ENCODE results near the gene KIDINS220. TPM values are rescaled to one million over a fixed set of nuclear protein-coding genes. Genes with fewer than 3 reads are reported as not detected.

KIDINS220 gene
- total RNA-seq = 10 to 100 TPM; 22.7 to 24.4 TPM

DNA sequence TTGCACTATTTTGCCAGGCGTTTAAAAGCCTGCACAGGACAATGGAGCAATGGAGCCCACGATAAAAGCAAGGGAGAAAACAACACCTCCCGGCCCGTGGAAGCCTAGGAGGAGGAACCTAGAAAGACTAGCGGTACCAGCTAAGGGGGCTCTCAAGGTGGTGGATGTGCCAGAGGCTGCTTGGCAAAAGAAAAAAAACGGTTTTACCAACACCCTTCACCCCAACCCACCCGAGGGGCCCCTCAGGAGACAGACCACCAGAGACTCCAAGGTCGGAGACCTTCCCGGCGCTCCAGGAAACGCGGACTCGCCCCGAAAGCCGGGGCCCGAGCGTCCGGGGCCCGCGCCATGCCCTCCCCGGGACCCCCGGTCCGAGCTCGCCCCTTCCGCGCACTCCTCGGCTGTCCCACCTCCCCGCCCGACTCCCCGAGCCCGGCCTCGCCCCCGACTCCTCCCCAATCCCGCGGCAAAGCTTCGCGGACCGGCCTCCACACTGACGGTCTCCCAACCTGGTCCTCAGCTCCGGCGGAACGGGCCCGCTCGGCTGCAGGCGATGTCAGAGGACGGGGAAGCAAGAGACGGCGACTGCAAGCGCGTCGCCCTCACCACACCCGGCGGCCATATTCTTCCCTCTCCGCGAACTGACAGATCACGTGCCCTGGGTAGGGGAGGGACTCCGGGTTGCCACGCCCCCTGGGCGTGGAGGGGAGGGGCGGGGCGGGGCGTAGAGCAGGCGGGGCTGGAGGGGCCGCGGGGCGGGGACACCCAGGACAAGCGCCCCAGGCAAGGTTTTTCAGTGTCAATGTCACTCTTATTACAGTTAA is at the start of gene KIDINS220:
Gene KIDINS220 (minus strand): TSS at position 643 of the 824 bp plus-strand sequence. CDS start 10,520 bp downstream, outside the sequence.
- Mint-ChIP-seq H3K4me3 (peak within 1 kb of the TSS; percentile 99), H3K27me3 (no peaks in the 10 kb centered on the region), H3K9me3 (ENCODE audit: low read depth) (no peaks in the 10 kb centered on the region), H3K4me1 (peaks cover 39% of the 10 kb centered on the region), H3K27ac (peak within 1 kb of the TSS; percentile 98), H3K36me3 (ENCODE audit: low read depth) (peaks cover 3% of the 10 kb centered on the region)
- intact Hi-C loops (cut with DNase I, micrococcal nuclease) = loop anchor here in 1 of 2 experiments (1.0 to 10.0 kb wide), 7 partner anchors 33 to 1468 kb away; partner anchors contain the start of genes ADAM17, CPSF3, HPCAL1 and ITGB1BP1
- POLR2A ChIA-PET = no interaction called here
- ATAC-seq (peak; percentile 95), DNase-seq (peak; percentile 92)
- CTCF ChIA-PET = interaction anchor here (1.3 kb wide), 1 partner anchor 13 kb away, joined by 3 read pairs; no protein-coding TSS in a partner anchor

DNA sequence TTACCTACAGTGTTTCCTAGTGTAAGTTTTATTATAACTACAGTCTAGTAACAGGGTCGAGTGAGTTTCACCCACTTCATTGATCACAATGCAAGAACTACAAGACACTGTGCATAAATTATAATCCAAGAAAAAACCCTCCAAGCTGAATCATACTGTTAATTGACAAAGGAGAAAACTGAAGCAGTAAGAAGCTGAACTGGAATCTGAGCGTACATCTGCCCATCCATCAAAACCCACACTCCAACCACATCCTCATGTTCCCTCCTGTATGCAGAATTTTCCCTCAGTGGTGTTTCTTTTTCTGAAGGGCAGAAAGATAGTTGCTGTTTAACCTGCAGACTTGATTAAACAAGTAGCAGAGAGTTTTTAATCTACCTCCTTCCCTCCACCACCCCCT is 49.5 kb upstream of the KIDINS220 start:
- H3K36me3 Mint-ChIP-seq (ENCODE audit: low read depth) = no peaks in the 10 kb centered on the region
- no peaks in the 10 kb centered on the region for H3K4me1 Mint-ChIP-seq
- DNase-seq = no peak
- H3K9me3 Mint-ChIP-seq (ENCODE audit: low read depth) = no peaks in the 10 kb centered on the region
- H3K4me3 Mint-ChIP-seq = no peak overlapping the region
- ChIA-PET CTCF (interaction anchor here (0.6 kb wide), 1 partner anchor 9 kb away, joined by 3 read pairs; no protein-coding TSS in a partner anchor), POLR2A (no interaction called here)
- no peak for ATAC-seq
- H3K27ac Mint-ChIP-seq = no peak overlapping the region
- no peaks in the 10 kb centered on the region for H3K27me3 Mint-ChIP-seq
- intact Hi-C loops (cut with DNase I, micrococcal nuclease) = no loop called here

DNA sequence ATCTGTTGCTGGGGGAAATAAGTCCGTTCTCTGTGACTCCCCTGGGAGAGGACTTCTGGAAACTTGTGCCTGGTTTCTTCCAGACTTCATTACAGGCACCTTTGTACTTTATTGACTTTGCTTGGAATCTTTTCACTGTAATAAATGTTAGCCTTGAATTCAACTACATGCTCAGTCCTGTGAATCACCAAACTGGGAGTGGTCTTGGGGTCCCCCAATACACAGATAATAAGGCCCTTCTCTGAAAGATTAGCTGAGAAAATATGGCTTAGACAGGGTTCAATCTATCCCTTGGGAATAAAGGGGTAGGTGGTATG is 48.7 kb upstream of the KIDINS220 start:
- Mint-ChIP-seq H3K27ac (no peak overlapping the region), H3K9me3 (ENCODE audit: low read depth) (no peaks in the 10 kb centered on the region), H3K4me3 (no peak overlapping the region), H3K27me3 (no peaks in the 10 kb centered on the region), H3K4me1 (no peaks in the 10 kb centered on the region), H3K36me3 (ENCODE audit: low read depth) (no peaks in the 10 kb centered on the region)
- CTCF ChIA-PET = no interaction called here
- intact Hi-C loops (cut with DNase I, micrococcal nuclease) = no loop called here
- ATAC-seq (no peak), DNase-seq (no peak)
- POLR2A ChIA-PET = no interaction called here

DNA sequence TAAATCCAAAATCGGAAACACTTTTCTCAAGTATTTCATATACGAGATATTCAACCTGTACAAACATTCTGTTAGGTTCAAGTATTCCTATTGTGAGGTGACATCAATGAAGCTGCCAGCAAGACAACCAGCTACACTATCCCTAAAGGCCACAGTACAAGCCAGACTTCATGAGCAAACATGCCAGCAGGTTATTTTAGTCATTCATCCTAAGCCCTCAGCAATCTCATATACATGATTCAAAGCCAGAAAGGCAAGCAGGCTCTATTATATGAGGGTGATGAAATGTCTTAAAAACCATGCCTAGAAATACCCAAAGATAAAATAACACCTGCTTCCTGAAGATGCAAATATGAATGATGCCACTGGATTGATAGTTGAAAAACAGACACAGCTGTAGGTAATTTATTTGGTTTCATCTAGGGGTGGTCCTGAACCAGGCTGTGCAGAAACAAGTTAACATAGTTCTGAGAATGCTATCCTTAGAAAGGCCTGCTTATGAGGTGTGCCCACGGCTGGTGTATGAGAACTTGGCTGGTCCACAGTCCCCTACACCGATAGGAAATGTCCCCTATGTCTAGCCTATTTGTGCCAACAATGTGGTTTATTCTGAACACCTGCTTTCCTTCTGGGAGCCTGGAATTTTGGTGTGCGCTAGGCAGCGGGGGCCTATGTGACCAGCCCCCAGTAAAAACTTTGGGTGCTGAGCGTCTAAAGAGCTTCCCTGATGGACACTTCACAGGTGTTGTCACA is 48.2 kb upstream of the KIDINS220 start:
- CTCF ChIA-PET = no interaction called here
- POLR2A ChIA-PET = no interaction called here
- DNase-seq (no peak), ATAC-seq (peak; percentile 30)
- Mint-ChIP-seq H3K4me1 (no peaks in the 10 kb centered on the region), H3K36me3 (ENCODE audit: low read depth) (no peaks in the 10 kb centered on the region), H3K27me3 (no peaks in the 10 kb centered on the region), H3K27ac (no peak overlapping the region), H3K9me3 (ENCODE audit: low read depth) (no peaks in the 10 kb centered on the region), H3K4me3 (no peak overlapping the region)
- intact Hi-C loops (cut with DNase I, micrococcal nuclease) = no loop called here

DNA sequence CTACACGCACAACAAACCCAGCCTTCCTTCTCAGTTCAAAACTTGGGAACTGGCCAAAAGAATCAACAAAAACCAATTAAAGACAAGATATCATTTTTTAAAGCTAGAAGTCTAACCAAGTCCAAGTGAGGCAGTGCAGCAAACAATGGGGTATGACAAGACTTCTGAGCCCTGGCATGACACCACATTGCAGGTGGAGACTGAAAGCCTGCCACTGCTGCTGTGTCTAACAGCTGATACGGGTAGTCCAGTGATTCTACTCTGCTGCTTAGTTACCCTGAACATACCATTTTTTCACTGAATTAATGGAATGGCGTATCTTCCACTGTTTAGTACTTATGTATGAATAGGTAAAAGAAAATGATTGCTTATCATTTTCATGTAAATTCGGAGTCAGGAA is 47.4 kb upstream of the KIDINS220 start:
- intact Hi-C loops (cut with DNase I, micrococcal nuclease) = no loop called here
- DNase-seq (no peak), ATAC-seq (no peak)
- Mint-ChIP-seq H3K27me3 (no peaks in the 10 kb centered on the region), H3K4me3 (no peak overlapping the region), H3K36me3 (ENCODE audit: low read depth) (no peaks in the 10 kb centered on the region), H3K9me3 (ENCODE audit: low read depth) (no peaks in the 10 kb centered on the region), H3K27ac (no peak overlapping the region), H3K4me1 (no peaks in the 10 kb centered on the region)
- POLR2A ChIA-PET = no interaction called here
- CTCF ChIA-PET = no interaction called here

DNA sequence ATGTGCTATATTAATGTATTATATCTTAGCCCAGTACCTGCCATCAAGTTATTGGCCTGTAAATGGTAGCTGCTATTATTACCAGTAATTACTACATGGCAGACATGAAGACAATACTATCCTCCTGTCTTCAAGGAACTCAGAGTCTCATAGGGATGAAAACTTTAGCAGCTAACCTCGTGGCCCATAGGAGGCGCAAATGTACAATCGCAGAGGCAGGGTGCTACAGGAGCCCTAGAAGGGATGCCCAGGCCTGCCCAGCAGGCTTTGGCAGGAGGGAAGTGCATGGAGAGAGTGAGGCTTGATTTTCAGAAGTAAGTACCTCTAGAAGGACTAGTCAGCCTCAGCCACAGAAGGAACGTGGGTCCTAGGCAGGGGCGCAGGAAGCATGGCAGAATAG is 44.7 kb upstream of the KIDINS220 start:
- Mint-ChIP-seq H3K27ac (no peak overlapping the region), H3K27me3 (no peaks in the 10 kb centered on the region), H3K4me1 (no peaks in the 10 kb centered on the region), H3K36me3 (ENCODE audit: low read depth) (no peaks in the 10 kb centered on the region), H3K4me3 (no peak overlapping the region), H3K9me3 (ENCODE audit: low read depth) (no peaks in the 10 kb centered on the region)
- ChIA-PET POLR2A (no interaction called here), CTCF (no interaction called here)
- DNase-seq (peak; percentile 17), ATAC-seq (no peak)
- intact Hi-C loops (cut with DNase I, micrococcal nuclease) = no loop called here

DNA sequence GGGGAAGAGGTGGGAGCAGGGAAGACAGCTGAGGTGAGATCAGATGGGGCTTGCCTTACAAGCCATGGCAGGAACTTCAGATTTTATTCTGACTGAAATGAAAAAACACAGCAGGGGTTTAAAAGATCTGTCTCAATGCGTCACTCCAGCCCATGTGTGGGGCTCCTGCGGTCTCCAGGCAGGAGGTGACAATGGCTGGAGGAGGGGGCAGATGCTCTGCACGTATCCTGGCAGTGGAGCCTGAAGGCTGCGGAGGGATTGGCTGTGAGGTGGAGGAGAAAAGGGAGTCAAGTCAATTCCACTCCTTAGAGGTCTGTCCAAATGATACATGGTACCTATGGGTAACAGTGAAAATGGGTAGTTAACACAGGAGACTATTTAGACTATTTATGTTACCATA is 40.5 kb upstream of the KIDINS220 start:
- Mint-ChIP-seq H3K4me3 (no peak overlapping the region), H3K9me3 (ENCODE audit: low read depth) (no peaks in the 10 kb centered on the region), H3K4me1 (no peaks in the 10 kb centered on the region), H3K36me3 (ENCODE audit: low read depth) (no peaks in the 10 kb centered on the region), H3K27ac (no peak overlapping the region), H3K27me3 (peaks cover 3% of the 10 kb centered on the region)
- POLR2A ChIA-PET = no interaction called here
- DNase-seq = no peak
- no peak for ATAC-seq
- CTCF ChIA-PET = no interaction called here
- intact Hi-C loops (cut with DNase I, micrococcal nuclease) = no loop called here

DNA sequence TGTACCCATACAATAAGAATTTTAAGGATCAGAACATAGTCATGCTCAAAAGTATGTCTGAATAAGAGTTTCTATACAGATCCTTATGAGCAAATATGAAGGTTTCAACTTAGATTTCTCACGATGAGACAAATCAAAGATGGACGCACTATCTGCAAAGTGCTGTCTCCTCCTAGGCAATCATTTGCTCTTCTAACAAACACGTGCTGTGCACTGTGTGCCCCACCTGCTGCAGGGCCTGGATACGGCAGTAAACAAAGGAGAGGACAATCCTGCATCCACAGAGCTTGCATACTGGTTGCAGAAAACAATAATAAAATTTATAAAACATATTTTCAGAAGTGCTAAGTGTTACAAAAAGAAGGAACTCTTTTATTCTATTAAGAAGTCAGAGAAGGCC is 39.9 kb upstream of the KIDINS220 start:
- DNase-seq = no peak
- H3K27ac Mint-ChIP-seq = no peak overlapping the region

DNA sequence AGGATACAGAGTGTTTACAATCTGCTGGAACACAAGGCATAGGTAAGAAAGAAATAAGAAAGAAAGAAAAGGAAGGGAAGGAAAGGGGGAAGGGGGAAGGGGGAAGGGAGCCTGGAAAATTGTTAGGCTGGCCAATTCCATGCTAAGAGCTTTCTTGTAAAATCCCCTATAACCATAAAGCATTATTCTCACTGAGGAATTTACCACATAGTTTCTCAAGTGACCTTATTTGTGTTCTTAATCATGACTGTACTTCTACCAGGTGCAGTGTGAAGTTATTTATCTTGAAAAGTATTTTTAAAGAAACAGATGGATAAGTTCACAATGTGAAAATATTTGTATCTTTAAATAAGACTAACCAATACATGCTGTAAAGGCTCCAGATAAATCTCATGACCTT is 39.2 kb upstream of the KIDINS220 start:
- POLR2A ChIA-PET = no interaction called here
- no peaks in the 10 kb centered on the region for H3K9me3 Mint-ChIP-seq (ENCODE audit: low read depth)

More for the DNA sequence above, 39.9 kb upstream of the KIDINS220 start:
- Mint-ChIP-seq H3K4me1 (no peaks in the 10 kb centered on the region), H3K27me3 (peaks cover 4% of the 10 kb centered on the region), H3K9me3 (ENCODE audit: low read depth) (no peaks in the 10 kb centered on the region), H3K36me3 (ENCODE audit: low read depth) (no peaks in the 10 kb centered on the region), H3K4me3 (no peak overlapping the region)
- intact Hi-C loops (cut with DNase I, micrococcal nuclease) = no loop called here
- ChIA-PET POLR2A (no interaction called here), CTCF (no interaction called here)
- no peak for ATAC-seq

DNA sequence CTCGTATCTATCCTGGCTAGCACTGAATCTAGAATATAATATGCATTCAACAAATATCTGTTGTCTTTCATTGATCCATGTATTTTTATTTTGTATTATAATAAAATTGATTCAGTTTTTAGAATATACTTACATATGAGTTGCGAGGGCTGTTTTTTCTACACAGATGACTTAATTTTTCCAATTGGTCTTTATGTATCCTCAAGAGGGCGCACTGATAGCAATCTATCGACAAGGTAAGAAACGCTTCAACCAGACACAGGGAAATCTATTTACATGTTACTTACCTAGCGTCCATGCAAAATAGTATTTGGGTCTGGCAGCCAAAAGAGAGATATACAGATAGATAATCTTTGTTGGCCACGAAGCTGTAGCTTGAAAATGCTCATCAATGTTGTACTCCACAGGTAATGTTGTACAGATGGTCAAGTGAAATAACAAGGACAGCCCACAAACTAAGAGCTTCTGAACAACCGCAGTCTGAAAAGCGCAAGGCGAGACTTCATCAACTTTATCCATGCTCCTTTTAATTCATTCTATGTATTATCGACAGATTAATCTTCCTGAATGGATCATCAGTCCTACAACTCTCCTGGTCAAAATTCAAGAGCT is 35.5 kb upstream of the KIDINS220 start:
- Mint-ChIP-seq H3K36me3 (ENCODE audit: low read depth) (no peaks in the 10 kb centered on the region), H3K4me1 (no peaks in the 10 kb centered on the region), H3K4me3 (no peak overlapping the region), H3K27me3 (peaks cover 4% of the 10 kb centered on the region), H3K9me3 (ENCODE audit: low read depth) (no peaks in the 10 kb centered on the region), H3K27ac (no peak overlapping the region)
- ATAC-seq = peak; percentile 44
- ChIA-PET CTCF (interaction anchor here (0.6 to 1.6 kb wide), 6 partner anchors 11 to 317 kb away, joined by 3 to 6 read pairs (median 3); no protein-coding TSS in a partner anchor), POLR2A (no interaction called here)
- intact Hi-C loops (cut with DNase I, micrococcal nuclease) = loop anchor here (1.0 to 5.0 kb wide), 2 partner anchors 114 to 266 kb away; no protein-coding TSS in a partner anchor
- no peak for DNase-seq

More for the DNA sequence above, 39.2 kb upstream of the KIDINS220 start:
- Mint-ChIP-seq H3K4me3 (no peak overlapping the region), H3K36me3 (ENCODE audit: low read depth) (no peaks in the 10 kb centered on the region), H3K4me1 (no peaks in the 10 kb centered on the region), H3K27ac (no peak overlapping the region), H3K27me3 (peaks cover 4% of the 10 kb centered on the region)
- no peak for DNase-seq
- intact Hi-C loops (cut with DNase I, micrococcal nuclease) = no loop called here
- CTCF ChIA-PET = no interaction called here
- no peak for ATAC-seq

DNA sequence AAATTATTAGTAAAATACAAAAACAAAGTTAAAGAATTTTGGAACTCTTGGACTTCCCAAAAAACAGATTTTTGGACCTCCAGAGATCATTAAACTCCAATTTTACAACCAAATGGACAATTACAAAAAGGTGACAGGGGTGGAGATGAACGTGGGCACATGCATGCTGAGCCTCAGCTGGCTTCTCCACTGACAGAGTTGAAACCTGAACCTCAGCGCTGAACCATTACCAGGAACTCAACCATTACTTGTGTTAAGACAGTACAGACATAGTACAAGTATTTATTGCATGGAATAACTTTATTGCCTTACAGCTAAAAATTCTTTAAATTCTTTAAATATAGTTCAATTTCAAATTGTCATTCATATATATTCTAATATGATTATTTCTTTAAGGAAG is 33.0 kb upstream of the KIDINS220 start:
- ChIA-PET CTCF (no interaction called here), POLR2A (no interaction called here)
- Mint-ChIP-seq H3K4me3 (no peak overlapping the region), H3K36me3 (ENCODE audit: low read depth) (no peaks in the 10 kb centered on the region), H3K27me3 (peaks cover 4% of the 10 kb centered on the region), H3K27ac (no peak overlapping the region), H3K4me1 (no peaks in the 10 kb centered on the region), H3K9me3 (ENCODE audit: low read depth) (no peaks in the 10 kb centered on the region)
- DNase-seq = no peak
- intact Hi-C loops (cut with DNase I, micrococcal nuclease) = loop anchor here in 1 of 2 experiments (5.0 kb wide), 1 partner anchor 117 kb away; no protein-coding TSS in a partner anchor
- no peak for ATAC-seq

Data from activated CD4-positive, alpha-beta T cell treated with anti-CD3 and anti-CD28 coated beads for 36 hours (primary cell).